K562 (cell line): ENCODE measurements around the gene PSMC3IP. TPM values are rescaled to one million over a fixed set of nuclear protein-coding genes. Genes with fewer than 3 reads are reported as not detected.
A peak's percentile ranks its signal among the peaks of the same experiment; 100 is the strongest.

Source experiments
- ATAC-seq: fragments of 200-7000 bp; cut with Tn5 transposase; 3 replicates; pipeline ENCODE4 v1.9.1; 2020; ENCODE audit warnings: moderate library complexity
- BruUV-seq: library from RNA; stranded (reverse); fragments of 400-500 nt; replicated peaks from 2 replicates; lab custom pipeline; 2021; lab: Mats Ljungman, UMichigan
- CTCF ChIA-PET: fragments of 300-600 bp; formaldehyde crosslinking; extraction: SDS; loops from one replicate; lab custom pipeline; 2021; ENCODE audit warnings: low intra/inter-chr PET ratio; lab: Yijun Ruan, JAX
- POLR2A ChIA-PET: fragments of 300-600, 350-650 bp; sonication (Branson Sonifier 250); formaldehyde crosslinking; extraction: SDS; loops from one replicate; lab custom pipeline; 2021; ENCODE audit warnings: antibody characterized with exemption, inconsistent platforms; lab: Yijun Ruan, JAX
- DNase-seq, 4 experiments: peaks; one replicate each; pipeline versions ENCODE4 v3.0.0 to v3.0.0-alpha.2; 2011 to 2018; ENCODE audit warnings: low spot score in 3 of 4, mixed read lengths in 3 of 4; ENCODE audit errors: extremely low read depth in 1 of 4
- FAIRE-seq: peaks from 2 replicates; lab custom pipeline; 2011; peaks lifted over from hg19 to GRCh38; lab: Jason Lieb, UNC
- H2AFZ ChIP-seq: 2 replicates; pipeline ENCODE4 v1.6.0; 2011; ENCODE audit warnings: low read depth, low read length, control low read depth, inconsistent platforms
- H3K27ac ChIP-seq: fragments of 200-600 bp; 3 replicates; pipeline ENCODE4 v1.8.0; 2011; ENCODE audit warnings: low read depth, mild to moderate bottlenecking, control low read depth, inconsistent platforms, low read length, moderate library complexity, mixed read lengths; ENCODE audit errors: extremely low read depth
- H3K27me3 ChIP-seq, 2 experiments: fragments of 300-600 bp in 1 of 2; 2 replicates in 1 of 2; 3 replicates in 1 of 2; pipeline versions ENCODE4 v1.6.0 to v1.8.0; 2011; ENCODE audit warnings: inconsistent platforms in 2 of 2, low read length in 2 of 2, mild to moderate bottlenecking in 1 of 2, mixed read lengths in 1 of 2, moderate library complexity in 1 of 2; ENCODE audit not compliant: control insufficient read depth in 2 of 2, insufficient read depth in 2 of 2
- H3K36me3 ChIP-seq: fragments of 300-600 bp; 3 replicates; pipeline ENCODE4 v1.8.0; 2011; ENCODE audit warnings: mild to moderate bottlenecking, low read length, inconsistent platforms; ENCODE audit not compliant: control insufficient read depth, insufficient read depth
- H3K4me1 ChIP-seq, 2 experiments: fragments of 200-600 bp in 1 of 2; replicated peaks in 1 of 2; 2 replicates in 1 of 2; 3 replicates in 1 of 2; pipeline versions ENCODE4 v1.5.1 to v1.8.0; 2011; ENCODE audit warnings: inconsistent platforms in 2 of 2, low read length in 2 of 2, mild to moderate bottlenecking in 1 of 2, mixed read lengths in 1 of 2, moderate library complexity in 1 of 2; ENCODE audit not compliant: control insufficient read depth in 2 of 2, insufficient read depth in 2 of 2
- H3K4me2 ChIP-seq: 2 replicates; pipeline ENCODE4 v1.6.1; 2011; ENCODE audit warnings: low read length, control low read depth, inconsistent platforms, mixed read lengths; ENCODE audit not compliant: insufficient read depth
- H3K4me3 ChIP-seq: fragments of 200-600 bp; sonication (generic), shearing (Covaris generic); 2 replicates; pipeline ENCODE4 v1.5.1; 2016; ENCODE audit warnings: control low read depth, inconsistent platforms
- H3K79me2 ChIP-seq: fragments of 200-600 bp; 3 replicates; pipeline ENCODE4 v1.8.0; 2011; ENCODE audit warnings: low read length, inconsistent platforms; ENCODE audit not compliant: control insufficient read depth, insufficient read depth
- H3K9ac ChIP-seq, 2 experiments: 2 replicates each; pipeline versions ENCODE4 v1.6.0 to v1.6.1; 2011; ENCODE audit warnings: low read depth in 2 of 2, low read length in 2 of 2, control low read depth in 1 of 2, inconsistent platforms in 1 of 2, mild to moderate bottlenecking in 1 of 2, mixed read lengths in 1 of 2; ENCODE audit not compliant: insufficient read depth in 1 of 2
- H3K9me1 ChIP-seq: one replicate; pipeline ENCODE4 v1.6.0; 2011; ENCODE audit warnings: inconsistent platforms, mild to moderate bottlenecking, low read length, moderate library complexity; ENCODE audit not compliant: control insufficient read depth, insufficient read depth
- H3K9me3 ChIP-seq: replicated peaks from 2 replicates; pipeline ENCODE4 v1.5.1; 2011; ENCODE audit warnings: low read depth, low read length, inconsistent platforms; ENCODE audit not compliant: control insufficient read depth, insufficient read depth
- H4K20me1 ChIP-seq: replicated peaks from 2 replicates; pipeline ENCODE4 v1.6.1; 2011; ENCODE audit warnings: low read length, inconsistent platforms, mixed read lengths; ENCODE audit not compliant: control insufficient read depth, insufficient read depth
- ERF ChIP-seq: fragments of 450-650 bp; formaldehyde crosslinking; IDR thresholded peaks from 2 replicates; pipeline ENCODE4 v1.4.0; 2020; ENCODE audit warnings: mild to moderate bottlenecking, mixed read lengths
- HLTF ChIP-seq: fragments of 450-650 bp; IDR thresholded peaks from 2 replicates; pipeline ENCODE4 v1.6.1; 2016
- NR4A1 ChIP-seq, 2 experiments: fragments of 250-450 bp in 1 of 2; fragments of 450-650 bp in 1 of 2; sonication (Bioruptor Pico) in 1 of 2; IDR thresholded peaks; 2 replicates each; pipeline versions ENCODE4 v1.4.0 to v1.6.1; 2016 to 2020; ENCODE audit warnings: mild to moderate bottlenecking in 2 of 2, missing compliant biosample characterization in 1 of 2, missing genetic modification characterization in 1 of 2, moderate library complexity in 1 of 2
- POLR2H ChIP-seq: IDR thresholded peaks from 2 replicates; pipeline ENCODE4 v1.6.1; 2016; ENCODE audit warnings: missing genetic modification characterization, low read depth, mild to moderate bottlenecking, control low read depth, missing compliant biosample characterization, moderate library complexity
- SIN3A ChIP-seq, 2 experiments: fragments of 150-350 bp in 1 of 2; IDR thresholded peaks; 2 replicates each; pipeline ENCODE4 v1.6.1; 2011 to 2016; ENCODE audit warnings: borderline replicate concordance in 2 of 2, low read depth in 2 of 2, low read length in 2 of 2, mild to moderate bottlenecking in 2 of 2, moderate library complexity in 2 of 2; ENCODE audit not compliant: control insufficient read depth in 1 of 2
- SMAD1 ChIP-seq: fragments of 150-350 bp; IDR thresholded peaks from 2 replicates; pipeline ENCODE4 v1.6.1; 2014; ENCODE audit warnings: low read length, low read depth; ENCODE audit not compliant: partially characterized antibody
- TEAD1 ChIP-seq, 2 experiments: fragments of 450-650 bp in 1 of 2; sonication (generic) in 1 of 2; formaldehyde crosslinking; IDR thresholded peaks; 2 replicates each; pipeline versions ENCODE4 v1.4.0 to v1.8.0; 2020 to 2022; ENCODE audit warnings: mild to moderate bottlenecking in 2 of 2, missing genetic modification reagents in 1 of 2
- U2AF2 ChIP-seq: fragments of 200-400 bp; formaldehyde crosslinking; optimal IDR thresholded peaks from 2 replicates; pipeline ENCODE3; 2017; ENCODE audit warnings: low read depth, mild to moderate bottlenecking, low read length
- ZC3H8 ChIP-seq: fragments of 450-650 bp; IDR thresholded peaks from 2 replicates; pipeline ENCODE4 v1.6.1; 2017
- WGBS: fragments of 100-300 bp; shearing (Covaris generic); methylation state at CpG from one replicate; pipeline ENCODE4 v1.1.6; 2016; ENCODE audit warnings: low coverage, mixed read lengths; ENCODE audit not compliant: insufficient coverage; ENCODE audit errors: missing lambda C conversion rate; 5-methylcytosine and 5-hydroxymethylcytosine counted together
- in situ Hi-C: fragments of 300-500 bp; cut with MboI; formaldehyde crosslinking; loops from 4 replicates; pipeline ENCODE4 v1.15.0; 2018; ENCODE audit warnings: inconsistent platforms, mixed read lengths
- intact Hi-C: fragments of 100-400 bp; cut with micrococcal nuclease; formaldehyde crosslinking; loops from 2 replicates; pipeline ENCODE4 v1.14.2; 2022
- polyA plus RNA-seq, 8 experiments: library from polyadenylated mRNA; depleted of rRNA in 4 of 8; stranded (reverse) in 5 of 8; unstranded in 3 of 8; fragments of >200 nt; fragmentation: Nextera tagmentation in 2 of 8; fragmentation: Illumina TruSeq in 1 of 8; extraction: Ambion mirVana in 2 of 8; extraction: Trizol in 1 of 8; gene quantifications; 2 replicates each; pipeline versions ENCODE4 v1.2.1 to v1.2.3, GENCODE V29; 2011 to 2014; ENCODE audit warnings: inconsistent platforms in 1 of 8, missing spikeins in 1 of 8
- total RNA-seq, 7 experiments: library from RNA; depleted of rRNA in 6 of 7; stranded (reverse); fragments of >200 nt in 6 of 7; fragmentation: Illumina TruSeq in 2 of 7; extraction: Trizol in 2 of 7; gene quantifications; 2 replicates each; pipeline versions ENCODE4 v1.2.1 to v1.2.3, GENCODE V29; 2011 to 2021; ENCODE audit warnings: low replicate concordance in 1 of 7
- TF ChIP-seq, protein P1 (sequence below): fragments of 250-450 bp; sonication (Bioruptor Pico); IDR thresholded peaks from 2 replicates; pipeline ENCODE4 v1.9.0; 2021; ENCODE audit warnings: mild to moderate bottlenecking
- TF ChIP-seq, protein P2 (sequence below): sonication (generic); formaldehyde crosslinking; IDR thresholded peaks from 2 replicates; pipeline ENCODE4 v1.8.0; 2023; ENCODE audit warnings: mild to moderate bottlenecking, missing genetic modification reagents
- TF ChIP-seq, protein P3 (sequence below): fragments of 450-650 bp; conservative IDR thresholded peaks from 2 replicates; pipeline ENCODE4 v1.6.1; 2016; ENCODE audit warnings: missing genetic modification characterization, low read depth, mild to moderate bottlenecking, control low read depth, missing compliant biosample characterization

The PSMC3IP gene
- total and polyA plus RNA-seq, 9 of the 15 experiments (the other 6 are each of a cell fraction or from before 2014, with no cell fraction given), result 13.8 to 65.6 (median 32.8) TPM

DNA sequence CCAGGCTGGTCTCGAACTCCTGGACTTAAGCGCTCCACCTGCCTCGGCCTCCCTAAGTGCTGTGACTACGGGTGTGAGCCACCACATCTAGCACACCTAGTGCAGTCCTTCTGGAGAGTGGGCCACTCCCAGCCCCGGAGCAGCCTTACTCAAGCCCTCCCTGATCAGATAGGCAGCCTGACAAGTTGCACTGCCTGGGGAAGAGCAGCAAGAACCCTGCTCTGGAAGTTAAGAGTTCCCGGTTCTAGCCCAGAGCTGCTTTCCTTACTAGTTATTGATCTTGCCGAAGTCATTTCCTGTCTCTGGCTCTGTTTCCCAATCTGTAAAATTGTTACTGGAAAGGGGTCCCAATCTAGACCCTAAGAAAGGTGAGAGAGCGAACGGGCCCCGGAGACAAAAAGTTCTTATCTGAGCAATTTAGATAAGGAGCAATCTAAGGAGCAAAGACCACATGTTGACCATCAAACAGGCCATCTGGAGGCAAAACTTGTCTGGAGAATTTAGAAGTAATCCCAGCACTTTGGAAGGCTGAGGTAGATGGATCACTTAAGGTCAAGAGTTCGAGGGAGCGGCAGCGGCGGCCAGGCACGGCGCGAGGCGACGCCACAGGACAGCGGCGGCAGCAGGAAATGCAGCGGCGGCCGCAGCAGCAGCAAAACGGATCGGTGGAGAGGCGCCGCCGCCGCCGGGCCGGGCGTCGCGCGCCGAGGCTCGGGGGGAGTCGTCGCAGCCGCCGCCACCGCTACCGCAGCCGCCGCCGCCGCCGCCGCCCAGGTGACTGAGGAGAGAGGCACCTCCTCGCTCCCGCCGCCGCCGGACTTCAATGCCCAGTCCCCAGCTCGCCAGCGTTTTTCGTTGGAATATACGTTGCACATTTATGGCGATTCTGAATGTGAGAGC, 45.8 kb downstream of the PSMC3IP start:
- peak overlapping the region; percentile 92 for H2AFZ ChIP-seq
- FAIRE-seq (peak; percentile 83), DNase-seq (peak; percentile 56 to 88 (median 62)), ATAC-seq (peak; percentile 62)
- BruUV-seq, result no TSS peak
- H3K9me3 ChIP-seq, result no peaks in the 10 kb centered on the region
- H3K4me1 ChIP-seq, result peaks cover 39 to 74% of the 10 kb centered on the region in 2 experiments
- peak overlapping the region; percentile 48 for H3K4me3 ChIP-seq
- WGBS, result 5% methylated on average over 47 of the region's 60 CpGs
- in situ Hi-C loops (no loop called here), intact Hi-C loops (no loop called here)
- ChIA-PET POLR2A (interaction anchor here (0.8 to 2.2 kb wide), 3 partner anchors 12 to 46 kb away, joined by 3 to 9 read pairs (median 3); partner anchors contain the start of gene PSMC3IP), CTCF (interaction anchor here (0.8 kb wide), 1 partner anchor 15 kb away, joined by 3 read pairs; no protein-coding TSS in a partner anchor)
- peak overlapping the region; percentile 81 for H3K4me2 ChIP-seq
- no peaks in the 10 kb centered on the region for H4K20me1 ChIP-seq
- H3K9ac ChIP-seq, result peak overlapping the region; percentile 68 to 90
- H3K27ac ChIP-seq, result peak overlapping the region; percentile 83; the same call in 2 of the 3 replicates
- H3K79me2 ChIP-seq, result peaks cover 10% of the 10 kb centered on the region
- H3K27me3 ChIP-seq, result no peaks in the 10 kb centered on the region
- H3K36me3 ChIP-seq, result no peaks in the 10 kb centered on the region
- H3K9me1 ChIP-seq, result no peaks in the 10 kb centered on the region
- TF ChIP-seq SMAD1, result no peak
- no peak for TF ChIP-seq ERF (CRISPR knock-in tag)
- TF ChIP-seq POLR2H (tag), result 0 out of 2 replicates have a peak, but pooled peaks have one; percentile 3
- TF ChIP-seq, protein P1, sequence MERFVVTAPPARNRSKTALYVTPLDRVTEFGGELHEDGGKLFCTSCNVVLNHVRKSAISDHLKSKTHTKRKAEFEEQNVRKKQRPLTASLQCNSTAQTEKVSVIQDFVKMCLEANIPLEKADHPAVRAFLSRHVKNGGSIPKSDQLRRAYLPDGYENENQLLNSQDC (CRISPR knock-in tag), result peak; percentile 3; the same call in 1 of the 2 replicates
- TF ChIP-seq, protein P2, sequence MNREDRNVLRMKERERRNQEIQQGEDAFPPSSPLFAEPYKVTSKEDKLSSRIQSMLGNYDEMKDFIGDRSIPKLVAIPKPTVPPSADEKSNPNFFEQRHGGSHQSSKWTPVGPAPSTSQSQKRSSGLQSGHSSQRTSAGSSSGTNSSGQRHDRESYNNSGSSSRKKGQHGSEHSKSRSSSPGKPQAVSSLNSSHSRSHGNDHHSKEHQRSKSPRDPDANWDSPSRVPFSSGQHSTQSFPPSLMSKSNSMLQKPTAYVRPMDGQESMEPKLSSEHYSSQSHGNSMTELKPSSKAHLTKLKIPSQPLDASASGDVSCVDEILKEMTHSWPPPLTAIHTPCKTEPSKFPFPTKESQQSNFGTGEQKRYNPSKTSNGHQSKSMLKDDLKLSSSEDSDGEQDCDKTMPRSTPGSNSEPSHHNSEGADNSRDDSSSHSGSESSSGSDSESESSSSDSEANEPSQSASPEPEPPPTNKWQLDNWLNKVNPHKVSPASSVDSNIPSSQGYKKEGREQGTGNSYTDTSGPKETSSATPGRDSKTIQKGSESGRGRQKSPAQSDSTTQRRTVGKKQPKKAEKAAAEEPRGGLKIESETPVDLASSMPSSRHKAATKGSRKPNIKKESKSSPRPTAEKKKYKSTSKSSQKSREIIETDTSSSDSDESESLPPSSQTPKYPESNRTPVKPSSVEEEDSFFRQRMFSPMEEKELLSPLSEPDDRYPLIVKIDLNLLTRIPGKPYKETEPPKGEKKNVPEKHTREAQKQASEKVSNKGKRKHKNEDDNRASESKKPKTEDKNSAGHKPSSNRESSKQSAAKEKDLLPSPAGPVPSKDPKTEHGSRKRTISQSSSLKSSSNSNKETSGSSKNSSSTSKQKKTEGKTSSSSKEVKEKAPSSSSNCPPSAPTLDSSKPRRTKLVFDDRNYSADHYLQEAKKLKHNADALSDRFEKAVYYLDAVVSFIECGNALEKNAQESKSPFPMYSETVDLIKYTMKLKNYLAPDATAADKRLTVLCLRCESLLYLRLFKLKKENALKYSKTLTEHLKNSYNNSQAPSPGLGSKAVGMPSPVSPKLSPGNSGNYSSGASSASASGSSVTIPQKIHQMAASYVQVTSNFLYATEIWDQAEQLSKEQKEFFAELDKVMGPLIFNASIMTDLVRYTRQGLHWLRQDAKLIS (CRISPR knock-in tag), result no peak
- no peak for TF ChIP-seq U2AF2
- TF ChIP-seq ZC3H8, result no peak
- no peak for TF ChIP-seq HLTF
- 0 out of 4 replicates have a peak, but pooled peaks of 1 of the 2 experiments have one; percentile 43 for TF ChIP-seq TEAD1 (CRISPR knock-in tag; IDR thresholded peaks at IDR 0.05)
- peak in 1 of 2 experiments; percentile 38; a peak in 1 of 4 replicates for TF ChIP-seq SIN3A (IDR thresholded peaks at IDR 0.05; ENCODE audit: borderline replicate concordance in 2 of 2, control insufficient read depth in 1 of 2, low read depth in 2 of 2, low read length in 2 of 2)
- TF ChIP-seq, protein P3, sequence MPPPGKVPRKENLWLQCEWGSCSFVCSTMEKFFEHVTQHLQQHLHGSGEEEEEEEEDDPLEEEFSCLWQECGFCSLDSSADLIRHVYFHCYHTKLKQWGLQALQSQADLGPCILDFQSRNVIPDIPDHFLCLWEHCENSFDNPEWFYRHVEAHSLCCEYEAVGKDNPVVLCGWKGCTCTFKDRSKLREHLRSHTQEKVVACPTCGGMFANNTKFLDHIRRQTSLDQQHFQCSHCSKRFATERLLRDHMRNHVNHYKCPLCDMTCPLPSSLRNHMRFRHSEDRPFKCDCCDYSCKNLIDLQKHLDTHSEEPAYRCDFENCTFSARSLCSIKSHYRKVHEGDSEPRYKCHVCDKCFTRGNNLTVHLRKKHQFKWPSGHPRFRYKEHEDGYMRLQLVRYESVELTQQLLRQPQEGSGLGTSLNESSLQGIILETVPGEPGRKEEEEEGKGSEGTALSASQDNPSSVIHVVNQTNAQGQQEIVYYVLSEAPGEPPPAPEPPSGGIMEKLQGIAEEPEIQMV (tag), result no peak
- TF ChIP-seq NR4A1 (CRISPR knock-in tag; IDR thresholded peaks at IDR 0.05), result no peak
- TF ChIP-seq NR4A1 (tag; IDR thresholded peaks at IDR 0.05), result peak; percentile 54; the same call in 1 of the 2 replicates
